ENCODE results near the gene JAG2.
A peak's percentile ranks its signal among the peaks of the same experiment; 100 is the strongest.

Gene JAG2

GRCh38 chr14:105182296-105183020 lies 13.9 kb upstream of the JAG2 start:
- DNase-seq: no peak

GRCh38 chr14:105181549-105182295 lies 13.1 kb upstream of the JAG2 start:
- no peak for DNase-seq

GRCh38 chr14:105180592-105181548 lies 12.3 kb upstream of the JAG2 start, which contains the start of gene NUDT14:
TSS of gene NUDT14 (minus strand) at chr14:105181312. CDS start at chr14:105181209, 103 bp downstream.
- DNase-seq: peak in 27 of 51 donors; percentile 9 to 66 (median 42)

- no peak for DNase-seq
These were observed 10.6 kb upstream of the JAG2 start for GRCh38 chr14:105179191-105179590.

- no peak for DNase-seq
These were observed 10.2 kb upstream of the JAG2 start for GRCh38 chr14:105178868-105179140.

- DNase-seq: no peak
These were observed 9.7 kb upstream of the JAG2 start for GRCh38 chr14:105178069-105178867.

GRCh38 chr14:105177082-105177481 lies 8.5 kb upstream of the JAG2 start:
- DNase-seq: no peak

GRCh38 chr14:105176513-105176912 lies 7.9 kb upstream of the JAG2 start:
- no peak for DNase-seq

- DNase-seq: no peak
These were observed 5.6 kb upstream of the JAG2 start for GRCh38 chr14:105173901-105174894.

GRCh38 chr14:105173145-105173544 lies 4.6 kb upstream of the JAG2 start:
- DNase-seq: no peak

- no peak for DNase-seq
These were observed 3.9 kb upstream of the JAG2 start for GRCh38 chr14:105172476-105172875.

- no peak for DNase-seq
These were observed 2.6 kb upstream of the JAG2 start for GRCh38 chr14:105171004-105171673.

- DNase-seq: no peak
These were observed 1.4 kb upstream of the JAG2 start for GRCh38 chr14:105169776-105170655.

- DNase-seq: peak in 8 of 51 donors; percentile 13 to 50 (median 34)
These were observed 467 bp upstream of the JAG2 start for GRCh38 chr14:105168979-105169507.

- no peak for DNase-seq
These were observed 519 bp downstream of the JAG2 start for GRCh38 chr14:105168093-105168420.

- peak in 2 of 51 donors; percentile 12 to 13 for DNase-seq
These were observed 1.1 kb downstream of the JAG2 start for GRCh38 chr14:105167303-105168092.
